Adipose tissue (tissue), 3 donors: ENCODE results near the gene GTF2F1. TPM values are rescaled to one million over a fixed set of nuclear protein-coding genes. Genes with fewer than 3 reads are reported as not detected.
"Not testable (repeated sequence)": the region's sequence is repeated elsewhere in the genome, so short reads cannot be mapped to it uniquely, and the experiment has no call there.

Experiments
- H3K27ac ChIP-seq: one replicate; pipeline ENCODE4 v1.5.1; 2013; ENCODE audit warnings: low read depth, low read length
- WGBS, 3 donors: extraction: QIAGEN DNeasy Blood & Tissue Kit; methylation state at CpG; one replicate each; pipeline ENCODE4 v1.1.7; 2013; 5-methylcytosine and 5-hydroxymethylcytosine counted together
- polyA plus RNA-seq, 3 donors: library from polyadenylated mRNA; stranded (reverse); fragments of 200-250 nt; gene quantifications; one replicate each; pipeline ENCODE4 v1.2.3, GENCODE V29; 2013
- donor health status: healthy with polysubstance abuse.
- donor health status: Bipolar disorder and iron deficiency.
- donor health status: healthy.

Gene GTF2F1, protein sequence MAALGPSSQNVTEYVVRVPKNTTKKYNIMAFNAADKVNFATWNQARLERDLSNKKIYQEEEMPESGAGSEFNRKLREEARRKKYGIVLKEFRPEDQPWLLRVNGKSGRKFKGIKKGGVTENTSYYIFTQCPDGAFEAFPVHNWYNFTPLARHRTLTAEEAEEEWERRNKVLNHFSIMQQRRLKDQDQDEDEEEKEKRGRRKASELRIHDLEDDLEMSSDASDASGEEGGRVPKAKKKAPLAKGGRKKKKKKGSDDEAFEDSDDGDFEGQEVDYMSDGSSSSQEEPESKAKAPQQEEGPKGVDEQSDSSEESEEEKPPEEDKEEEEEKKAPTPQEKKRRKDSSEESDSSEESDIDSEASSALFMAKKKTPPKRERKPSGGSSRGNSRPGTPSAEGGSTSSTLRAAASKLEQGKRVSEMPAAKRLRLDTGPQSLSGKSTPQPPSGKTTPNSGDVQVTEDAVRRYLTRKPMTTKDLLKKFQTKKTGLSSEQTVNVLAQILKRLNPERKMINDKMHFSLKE
- polyA plus RNA-seq: 10 to 100 TPM; 36.4 to 44.7 (median 40.9) TPM

DNA sequence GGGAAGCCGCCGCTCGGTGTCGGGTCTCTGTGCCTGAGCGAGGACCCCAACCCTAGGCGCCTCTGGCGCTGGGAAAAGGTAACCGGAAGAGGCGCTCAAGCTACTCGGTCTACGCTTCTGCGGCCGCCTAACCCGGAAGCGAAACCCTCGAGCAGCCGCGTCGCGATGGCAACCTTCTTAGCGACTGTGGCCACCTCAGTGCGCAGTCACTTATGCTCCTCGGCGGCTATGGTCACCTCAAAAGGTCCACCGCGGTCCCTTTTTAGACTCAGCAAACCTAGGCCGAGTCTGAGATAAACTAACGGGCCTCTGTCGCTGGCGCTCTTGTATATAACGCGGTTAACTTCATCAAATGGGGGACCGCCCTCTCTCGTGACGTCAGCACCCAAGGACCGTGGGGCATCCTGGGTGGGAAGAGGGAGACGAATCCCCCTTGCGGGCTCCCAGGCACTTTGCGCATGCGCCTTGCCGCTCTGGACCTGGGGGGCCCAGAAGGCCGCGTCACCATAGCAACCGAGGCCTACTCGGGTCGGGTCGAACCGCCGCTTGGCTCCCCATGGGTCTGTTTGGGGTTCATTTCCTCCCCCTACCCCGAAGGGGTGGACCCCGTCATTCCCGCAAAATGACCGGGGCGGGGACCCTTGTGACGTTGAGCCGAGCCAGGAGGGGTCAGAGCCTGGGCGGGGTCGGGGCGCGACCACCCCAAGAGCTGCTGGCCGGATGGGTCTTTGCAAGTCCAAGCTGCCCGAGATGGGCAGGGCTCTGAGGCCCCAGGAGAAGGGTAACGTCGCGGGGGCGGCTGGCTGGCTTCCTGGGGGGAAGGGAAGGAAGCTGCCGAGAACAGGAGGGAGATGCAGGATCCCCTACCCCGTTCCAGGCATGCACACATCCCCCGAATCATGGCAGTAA lies at the start of gene GTF2F1:
Gene GTF2F1, minus strand, starts transcription at position 91 of the 909 bp plus-strand sequence. CDS start 169 bp downstream, outside the sequence.
- 0 to 1% (median 0%) methylated on average over 65 to 69 of the region's 69 CpGs for WGBS, 3 donors
- peak within 1 kb of the TSS; percentile 32 for H3K27ac ChIP-seq

DNA sequence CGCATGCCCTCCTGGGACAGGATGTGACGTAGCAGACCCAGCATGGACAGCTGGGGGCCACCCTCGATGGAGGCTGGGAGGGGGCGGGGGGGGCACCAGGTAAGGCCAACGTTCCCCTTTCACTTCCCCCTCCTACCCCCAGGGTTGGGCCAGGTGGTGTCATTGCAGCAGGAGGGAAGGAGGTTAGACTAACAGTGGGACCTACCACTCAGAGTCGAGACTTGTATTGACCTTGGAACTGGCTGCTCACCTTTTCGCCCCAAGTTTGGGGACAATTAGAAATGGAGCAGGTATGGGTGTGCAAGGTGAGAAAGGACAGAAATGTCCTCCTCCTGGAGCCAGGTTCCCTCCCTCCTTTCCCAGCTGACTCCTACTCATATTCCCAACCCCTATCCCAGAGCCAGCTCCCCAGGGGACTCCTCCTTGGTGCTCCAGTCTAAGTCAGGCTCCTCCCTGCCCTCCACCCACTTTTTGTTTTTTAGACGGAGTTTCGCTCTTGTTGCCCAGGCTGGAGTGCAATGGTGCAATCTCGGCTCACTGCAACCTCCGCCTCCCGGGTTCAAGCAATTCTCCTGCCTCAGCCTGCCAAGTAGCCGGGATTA lies 49.2 kb upstream of the GTF2F1 start:
- 78 to 85% (median 83%) methylated on average over 13 of the region's 13 CpGs for WGBS, 3 donors

DNA sequence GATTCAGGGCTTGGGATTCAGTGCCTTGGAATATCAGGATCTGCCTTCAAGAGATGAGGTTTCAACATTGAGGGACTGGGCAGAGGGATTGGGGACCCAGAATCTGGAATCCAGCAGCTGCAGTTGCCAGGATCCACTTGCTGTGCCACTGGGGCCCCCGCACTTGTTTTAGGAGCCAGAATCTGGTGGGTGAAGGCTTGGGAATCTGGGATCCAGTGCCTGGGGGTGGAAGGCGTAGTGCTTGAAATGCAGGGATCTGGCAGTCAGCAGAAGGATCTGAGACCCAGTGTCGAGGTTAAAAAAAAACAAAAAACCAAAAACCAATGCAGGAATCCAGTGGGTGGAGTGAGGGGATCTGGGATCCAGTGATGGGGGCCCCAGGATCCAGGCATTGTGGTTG lies 47.9 kb upstream of the GTF2F1 start:
- 90 to 91% (median 91%) methylated on average over 3 of the region's 3 CpGs for WGBS, 3 donors
- H3K27ac ChIP-seq: no peak overlapping the region

More for the DNA sequence above, 49.2 kb upstream of the GTF2F1 start:
- no peak overlapping the region for H3K27ac ChIP-seq

DNA sequence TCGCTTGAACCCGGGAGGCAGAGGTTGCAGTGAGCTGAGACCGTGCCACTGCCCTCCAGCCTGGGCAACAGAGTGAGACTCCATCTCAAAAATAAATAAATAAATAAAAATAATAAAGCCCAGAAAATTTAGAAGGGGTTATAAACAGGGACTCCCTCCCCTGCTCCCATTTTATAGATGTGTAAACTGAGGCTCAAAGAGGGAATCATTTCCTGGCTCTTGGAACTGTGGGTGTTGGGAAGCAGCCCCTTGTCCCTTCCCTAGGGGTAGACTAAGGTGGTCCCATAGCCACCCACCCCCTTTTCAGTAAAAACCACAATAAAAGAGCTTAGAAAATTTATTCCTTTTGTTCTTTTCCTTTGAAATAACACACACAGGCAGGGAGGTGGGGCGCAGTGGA lies 46.8 kb upstream of the GTF2F1 start:
- WGBS, 3 donors: 91 to 95% (median 93%) methylated on average over 3 to 4 of the region's 4 CpGs
- H3K27ac ChIP-seq: no peak overlapping the region

DNA sequence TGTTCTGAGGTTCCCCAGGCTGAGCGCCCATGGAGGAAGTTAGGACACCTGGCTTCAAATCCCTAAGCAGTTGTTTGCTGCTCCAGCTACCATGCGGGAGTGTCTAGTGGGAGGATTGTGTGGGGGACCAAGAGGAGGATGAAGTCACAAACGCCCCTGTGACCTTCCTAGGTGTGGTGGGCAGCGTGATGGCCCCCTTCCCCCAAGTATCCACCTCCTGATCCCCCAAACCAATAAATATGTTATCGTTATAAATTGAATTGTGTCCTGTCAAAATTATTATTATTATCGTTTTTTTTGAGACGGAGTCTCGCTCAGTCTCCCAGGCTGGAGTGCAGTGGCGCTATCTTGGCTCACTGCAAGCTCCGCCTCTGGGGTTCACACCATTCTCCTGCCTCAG lies 40.7 kb upstream of the GTF2F1 start, which contains the start of gene SLC25A41:
Gene SLC25A41, minus strand, starts transcription at position 101 of the 400 bp plus-strand sequence. Its CDS starts 70 bp downstream, at position 31.
- no peak within 1 kb of the TSS for H3K27ac ChIP-seq
- WGBS, 3 donors: 88 to 94% (median 92%) methylated on average over 9 to 10 of the region's 10 CpGs

DNA sequence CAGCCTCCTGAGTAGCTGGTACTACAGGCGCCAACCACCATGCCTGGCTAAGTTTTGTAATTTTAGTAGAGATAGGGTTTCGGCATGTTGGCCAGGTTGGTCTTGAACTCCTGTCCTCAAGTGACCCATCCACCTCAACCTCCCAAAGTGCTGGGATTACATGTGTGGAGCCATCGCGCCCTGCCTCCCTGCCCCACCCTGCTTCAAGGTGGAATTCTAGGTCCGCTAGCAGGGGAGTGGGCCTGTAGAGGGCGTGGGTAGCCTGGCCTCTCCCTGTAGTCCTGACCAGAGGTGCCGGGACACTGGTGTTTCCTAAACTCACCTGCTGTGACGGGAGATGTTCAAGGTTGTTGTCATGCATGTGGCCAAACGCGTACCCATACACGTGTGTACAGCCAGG lies 40.2 kb upstream of the GTF2F1 start:
- H3K27ac ChIP-seq: no peak overlapping the region
- 85 to 93% (median 92%) methylated on average over 11 of the region's 11 CpGs for WGBS, 3 donors

DNA sequence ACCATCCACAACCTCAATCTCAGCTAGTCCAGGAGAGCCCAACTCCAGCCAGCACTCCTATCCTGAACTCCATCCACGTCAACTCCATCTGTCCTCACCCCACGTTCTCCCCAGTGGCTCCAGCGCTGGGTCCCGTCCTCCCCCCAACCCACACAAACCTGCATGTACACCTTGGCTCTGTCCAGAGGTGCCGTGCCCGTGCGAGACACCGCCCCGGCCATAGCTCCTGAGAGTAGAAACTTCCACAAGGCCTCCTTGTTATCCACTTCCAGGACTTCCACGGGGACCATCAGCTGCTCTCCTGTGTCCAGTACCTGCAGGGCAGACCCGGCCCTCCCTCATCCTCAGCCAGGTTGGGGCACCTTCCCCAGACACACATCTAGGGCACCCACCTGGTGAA lies 38.9 kb upstream of the GTF2F1 start:
- WGBS, 3 donors: 88 to 93% (median 93%) methylated on average over 11 of the region's 11 CpGs
- no peak overlapping the region for H3K27ac ChIP-seq

DNA sequence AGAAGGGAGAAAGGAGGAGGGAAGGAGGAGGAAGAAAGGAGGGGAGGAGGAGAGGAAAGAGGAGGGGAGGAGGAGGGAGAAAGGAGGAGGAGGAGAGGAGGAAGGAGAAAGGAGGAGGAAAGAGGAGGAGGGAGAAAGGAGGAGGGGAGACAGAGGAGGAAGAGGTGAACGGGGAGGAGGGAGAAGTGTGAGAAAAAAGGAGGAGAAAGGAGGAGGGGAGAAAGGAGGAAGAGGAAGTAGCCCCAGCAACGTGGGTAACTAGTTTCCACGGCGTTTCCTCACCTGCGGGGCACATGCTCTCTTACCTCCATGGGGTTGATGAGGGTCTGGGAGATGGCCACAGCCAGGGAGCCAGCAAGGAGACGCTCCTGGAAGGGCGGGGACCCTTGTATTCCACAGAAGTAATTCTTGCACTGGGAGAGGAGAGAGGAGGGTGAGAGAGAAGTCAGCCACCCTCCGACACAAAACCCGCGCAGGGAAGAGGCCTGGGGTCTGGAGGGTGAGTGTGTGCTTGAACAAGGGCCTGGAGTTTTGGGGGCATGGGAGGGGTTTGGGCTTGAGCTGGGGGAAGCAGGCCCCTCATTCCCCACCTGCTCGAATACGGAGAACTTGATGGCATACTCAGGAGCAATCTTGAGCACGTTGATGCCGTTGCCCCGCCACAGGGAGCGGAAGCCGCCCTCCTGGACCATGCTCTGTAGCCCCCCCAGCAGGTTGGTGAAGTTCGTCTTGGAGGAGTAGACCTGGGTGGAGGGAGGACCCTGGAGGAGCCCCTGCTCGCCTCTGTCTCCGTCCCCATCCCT lies 36.7 kb upstream of the GTF2F1 start:
- WGBS, 3 donors: 58 to 64% (median 62%) methylated on average over 16 to 20 of the region's 20 CpGs
- H3K27ac ChIP-seq: no peak overlapping the region

DNA sequence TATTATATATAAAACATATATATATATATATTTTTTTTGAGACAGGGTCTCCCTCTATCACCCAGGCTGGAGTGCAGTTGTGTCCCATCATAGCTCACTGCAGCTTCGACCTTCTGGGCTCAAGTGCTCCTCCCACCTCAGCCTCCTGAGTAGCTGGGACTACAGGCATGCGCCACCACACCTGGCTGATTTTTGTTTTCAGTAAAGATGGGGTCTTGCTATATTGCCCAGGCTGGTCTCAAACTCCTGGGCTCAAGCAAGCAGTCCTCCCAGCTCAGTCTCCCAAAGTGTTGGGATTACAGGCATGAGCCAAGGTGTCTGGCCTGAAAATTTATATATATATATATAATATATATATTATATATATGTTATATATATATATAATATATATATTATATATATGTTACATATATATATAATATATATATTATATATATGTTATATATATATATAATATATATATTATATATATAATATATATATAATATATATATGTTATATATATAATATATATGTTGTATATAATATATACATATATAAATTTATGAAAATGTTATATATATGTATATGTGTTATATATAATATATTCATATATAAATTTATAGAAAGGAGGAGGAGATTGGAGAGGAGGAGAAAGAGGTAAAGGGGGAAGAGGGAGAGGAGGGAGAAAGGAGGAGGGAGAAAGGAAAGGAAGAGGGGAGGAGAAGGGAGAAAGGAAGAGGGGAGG lies 35.9 kb upstream of the GTF2F1 start:
- WGBS, 3 donors: 73 to 88% (median 86%) methylated on average over 2 of the region's 2 CpGs
- not testable (repeated sequence) for H3K27ac ChIP-seq

DNA sequence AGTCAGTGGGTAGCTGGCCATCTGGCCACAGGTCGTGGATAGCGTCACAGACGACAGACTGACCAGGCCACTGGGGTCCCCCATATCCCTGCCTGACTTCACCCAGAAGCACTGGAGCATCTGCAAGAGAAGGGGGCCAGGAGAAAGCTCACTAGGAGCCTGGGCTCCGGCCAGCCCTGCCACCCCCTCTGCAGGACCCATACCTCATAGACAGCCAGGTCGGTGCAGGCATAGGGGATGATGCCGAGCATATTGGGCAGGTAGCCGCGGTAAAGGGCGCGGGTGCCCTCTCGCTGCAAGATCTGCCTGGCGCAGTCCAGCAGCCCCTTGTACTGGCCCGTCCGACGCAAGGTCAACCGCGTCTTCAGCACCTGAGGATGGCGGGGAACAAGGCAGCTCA lies 34.2 kb upstream of the GTF2F1 start:
- no peak overlapping the region for H3K27ac ChIP-seq
- 91 to 97% (median 96%) methylated on average over 18 of the region's 18 CpGs for WGBS, 3 donors

DNA sequence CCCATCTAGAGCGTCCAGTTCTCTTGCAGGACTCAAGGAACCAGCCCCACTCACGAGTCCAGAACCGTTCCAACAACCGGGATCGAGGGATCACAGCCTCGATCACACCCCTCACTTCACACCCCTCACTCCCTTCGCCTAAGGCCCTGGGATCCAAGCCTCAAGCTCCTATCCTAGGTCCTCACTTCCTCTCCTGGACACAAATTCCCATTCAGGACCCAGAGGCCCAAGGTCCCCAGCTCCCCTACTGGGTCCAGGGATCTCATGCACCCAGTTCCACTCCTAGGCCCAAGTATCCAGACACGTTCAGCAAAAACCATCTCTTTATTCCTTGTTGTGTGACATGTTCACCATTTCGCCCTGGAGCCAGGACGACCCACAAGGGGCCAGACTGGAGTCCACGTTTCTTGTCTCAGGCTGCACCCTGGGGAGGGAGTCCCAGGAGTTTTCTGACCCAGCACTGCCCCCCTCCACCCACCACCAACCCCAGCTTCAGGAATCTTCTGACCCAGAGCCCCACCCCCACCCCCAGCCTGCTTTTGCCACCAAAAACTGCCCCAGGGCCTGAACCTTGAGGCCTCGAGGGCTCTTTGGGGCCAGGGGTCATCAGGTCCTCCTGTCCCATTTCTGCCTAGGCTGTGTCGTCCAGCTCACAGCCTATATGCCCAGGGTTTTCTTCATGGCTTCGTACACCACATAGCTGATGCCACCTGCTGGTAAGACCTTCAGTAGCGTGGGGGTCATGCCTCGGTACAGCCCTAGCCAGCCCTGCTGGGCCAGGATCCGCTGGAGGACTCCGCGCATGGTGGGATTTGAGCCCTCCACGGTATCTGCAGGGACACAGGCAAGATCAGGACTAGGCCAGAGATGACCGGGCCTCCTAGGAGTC lies 33.0 kb upstream of the GTF2F1 start:
- H3K27ac ChIP-seq: no peak overlapping the region
- 90 to 95% (median 91%) methylated on average over 20 to 21 of the region's 21 CpGs for WGBS, 3 donors

DNA sequence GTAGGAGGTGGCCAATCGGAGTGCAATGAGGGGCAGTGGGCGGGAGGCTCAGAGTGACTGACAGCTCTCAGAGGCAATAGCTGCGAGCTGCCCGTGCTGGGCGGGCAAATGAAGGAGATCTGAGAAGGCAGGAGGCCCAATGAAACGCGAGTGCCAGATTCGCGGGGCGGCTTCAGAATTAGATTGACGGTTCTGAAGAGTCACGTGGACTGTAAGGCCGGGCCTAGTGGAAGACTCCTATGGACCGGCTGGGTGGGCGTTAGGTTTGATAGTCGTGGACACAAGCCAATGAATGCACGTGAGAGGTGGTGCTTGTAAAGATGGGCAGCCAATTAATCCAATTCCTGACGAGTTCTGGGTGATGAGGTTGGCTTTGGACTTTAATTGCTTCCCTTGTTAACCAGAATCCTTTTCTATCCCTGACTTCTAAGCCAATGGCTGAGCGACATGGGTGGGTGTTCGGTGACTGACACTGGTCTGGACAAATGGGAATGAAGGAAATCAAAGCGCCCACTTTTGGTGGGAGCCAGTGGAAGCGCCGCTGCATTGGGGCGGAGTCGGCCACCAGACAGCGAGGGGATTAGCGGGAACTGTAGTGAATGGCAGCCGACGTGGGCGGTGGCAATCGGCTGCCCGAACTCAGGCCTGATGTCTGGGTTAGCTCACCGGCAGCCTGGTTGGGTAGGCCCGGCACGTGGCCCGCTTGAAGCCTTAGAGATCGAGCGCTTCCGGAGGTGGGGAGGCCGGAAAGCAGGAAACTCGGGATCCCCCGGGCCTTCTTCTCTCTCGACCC lies 32.2 kb upstream of the GTF2F1 start:
- H3K27ac ChIP-seq: no peak overlapping the region
- WGBS, 3 donors: 3 to 5% (median 4%) methylated on average over 43 of the region's 43 CpGs

DNA sequence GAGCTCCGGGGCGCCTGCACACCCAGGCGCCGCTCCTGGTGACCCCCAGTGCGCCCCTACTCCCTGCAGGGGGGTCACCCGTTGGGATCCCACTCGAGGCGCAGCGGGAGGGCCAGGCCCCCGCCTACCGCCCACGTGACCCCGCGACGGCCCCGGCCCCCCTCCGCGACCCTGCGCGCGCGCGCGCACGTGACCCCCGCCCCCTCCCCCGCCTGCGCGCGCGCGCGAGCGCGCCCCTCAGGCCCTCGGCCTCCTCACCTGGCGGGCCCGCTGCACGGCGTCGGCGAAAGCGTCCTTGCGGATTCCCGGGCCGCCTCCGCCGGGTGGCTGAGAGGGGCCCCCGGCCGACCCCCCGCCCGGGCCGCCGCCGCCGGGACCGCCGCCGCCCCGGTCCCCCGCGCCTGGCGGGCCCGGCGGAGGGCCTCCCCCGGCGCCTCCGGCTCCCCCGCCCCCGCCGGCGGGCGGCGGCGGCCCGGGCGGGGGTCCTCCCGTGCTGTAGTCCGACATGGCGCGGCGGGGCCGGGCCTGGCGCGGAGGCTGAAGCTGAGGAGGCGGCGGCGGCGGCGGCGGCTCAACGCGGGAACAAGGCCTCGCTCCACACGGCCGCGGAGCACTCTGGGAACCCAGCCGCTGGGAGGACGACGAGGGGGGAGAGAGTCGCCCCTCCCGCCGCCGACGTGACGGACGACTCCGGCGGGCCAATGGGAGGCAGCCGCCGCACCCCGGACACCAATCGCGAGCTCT lies 31.4 kb upstream of the GTF2F1 start, which contains the start of gene KHSRP:
Gene KHSRP, minus strand, starts transcription at position 617 of the 744 bp plus-strand sequence. Its CDS starts 110 bp downstream, at position 507.
- WGBS, 3 donors: 0 to 1% (median 0%) methylated on average over 22 to 114 of the region's 114 CpGs
- peak within 1 kb of the TSS; percentile 46 for H3K27ac ChIP-seq

DNA sequence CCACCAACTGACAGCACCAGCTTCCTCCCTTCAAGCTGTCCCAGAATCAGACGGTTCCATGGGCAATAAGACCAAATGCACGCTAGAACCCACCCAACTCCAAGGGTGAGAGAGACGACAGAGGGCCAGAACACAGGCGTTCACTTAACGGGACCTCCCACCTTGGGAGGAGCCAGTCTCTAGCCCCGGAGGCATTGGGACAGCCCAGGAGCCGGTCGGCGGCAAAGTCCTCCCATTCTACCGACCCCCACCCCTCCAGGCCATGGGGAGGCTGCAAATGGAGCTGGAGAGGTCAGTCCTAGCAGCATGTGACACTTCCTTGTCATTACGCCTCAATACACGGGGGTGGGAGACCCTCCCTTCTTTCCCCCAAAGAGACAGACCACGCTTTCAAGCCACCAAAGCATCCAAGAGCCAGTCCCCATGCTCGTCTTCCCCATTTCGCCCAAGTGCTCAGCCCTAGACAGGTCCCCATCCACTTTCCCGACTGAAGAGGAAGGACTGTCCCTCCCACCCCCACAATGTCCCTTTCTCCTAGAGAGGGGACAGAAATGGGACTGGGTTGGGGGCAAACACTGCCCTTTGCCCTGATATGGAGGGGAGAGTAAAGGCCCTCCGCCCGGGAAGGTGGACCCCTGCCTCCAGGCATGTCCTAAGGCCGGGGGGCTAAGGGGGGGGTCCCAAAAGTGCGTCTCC lies 30.7 kb upstream of the GTF2F1 start:
- 1% methylated on average over 18 to 20 of the region's 20 CpGs for WGBS, 3 donors
- no peak overlapping the region for H3K27ac ChIP-seq
